ENCODE results near the gene GEN1.

Gene GEN1

GRCh38 chr2:17752892-17753802 is 791 bp upstream of the GEN1 start:
- DNase-seq, result no peak

GRCh38 chr2:17754773-17755425 is 961 bp downstream of the GEN1 start:
- no peak for DNase-seq

DNA sequence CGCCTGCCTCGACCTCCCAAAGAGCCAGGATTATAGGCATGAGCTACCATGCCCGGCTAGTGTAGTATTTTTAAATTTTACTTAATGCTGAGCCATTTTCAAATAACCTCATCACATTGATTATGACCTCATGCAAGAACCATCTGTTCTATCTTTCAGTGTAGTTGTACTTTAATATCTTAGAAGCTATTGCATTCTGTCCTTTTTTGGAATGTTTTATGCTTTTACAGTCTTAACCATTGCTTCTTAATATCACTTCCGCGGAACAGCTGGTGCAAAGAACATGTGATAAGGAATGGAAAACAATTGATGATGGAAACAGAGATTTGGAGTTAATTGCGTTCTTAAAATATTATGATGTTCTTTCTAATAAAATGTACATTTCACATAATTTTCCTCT is 2.7 kb downstream of the GEN1 start:
- DNase-seq, result no peak

GRCh38 chr2:17757321-17757720 is 3.4 kb downstream of the GEN1 start:
- peak; percentile 49 for DNase-seq

DNA sequence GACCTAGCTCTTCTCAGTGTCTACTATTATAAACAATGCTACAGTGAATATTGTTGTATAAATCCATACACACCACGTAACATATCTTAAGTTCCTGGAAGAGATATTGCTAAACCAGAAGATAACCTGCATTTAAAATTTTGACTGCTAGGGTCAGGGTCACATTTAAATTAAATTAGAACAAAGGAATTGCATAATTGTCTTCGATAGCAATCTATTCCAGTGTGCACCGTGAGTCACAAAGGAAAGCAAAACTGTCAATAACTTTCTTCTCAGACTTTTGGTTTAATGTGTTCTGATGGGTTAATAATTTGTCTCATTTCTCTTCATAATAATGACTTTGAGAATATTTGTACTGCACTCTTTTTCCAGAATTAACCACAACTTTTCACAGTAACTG is 4.2 kb downstream of the GEN1 start:
- DNase-seq, result no peak

DNA sequence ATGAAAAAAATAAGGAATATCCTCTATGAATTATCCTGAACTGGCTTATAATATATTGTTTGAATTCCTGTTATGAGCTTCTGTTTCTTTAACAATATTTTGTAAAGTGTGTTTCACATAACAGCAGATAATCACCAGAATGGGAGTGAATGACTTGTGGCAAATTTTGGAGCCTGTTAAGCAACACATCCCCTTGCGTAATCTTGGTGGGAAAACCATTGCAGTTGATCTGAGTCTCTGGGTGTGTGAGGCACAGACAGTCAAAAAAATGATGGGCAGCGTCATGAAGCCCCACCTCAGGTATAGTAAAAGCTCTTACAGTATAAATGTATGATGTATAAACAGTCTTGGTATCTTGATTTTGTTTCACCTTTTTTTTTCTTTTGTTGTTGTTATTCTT is 5.9 kb downstream of the GEN1 start:
- DNase-seq, result no peak

DNA sequence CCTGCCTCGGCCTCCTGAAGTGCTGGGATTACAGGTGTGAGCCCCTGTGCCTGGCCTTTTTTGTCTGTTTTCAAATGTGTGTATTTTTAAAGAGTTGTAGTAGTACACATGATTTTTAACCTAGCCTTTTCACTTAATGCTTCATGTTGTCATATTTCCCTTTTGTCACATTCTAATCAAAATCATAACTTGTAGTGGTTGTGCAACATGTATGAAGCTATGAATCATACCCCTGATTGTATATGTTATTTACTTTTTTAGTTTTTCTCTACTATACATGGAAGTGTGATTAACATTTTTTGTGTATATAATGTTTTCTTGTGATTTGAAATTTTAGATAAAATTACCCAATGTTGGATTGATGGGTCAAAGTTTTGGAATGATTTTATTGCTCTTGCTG is 8.5 kb downstream of the GEN1 start:
- no peak for DNase-seq

DNA sequence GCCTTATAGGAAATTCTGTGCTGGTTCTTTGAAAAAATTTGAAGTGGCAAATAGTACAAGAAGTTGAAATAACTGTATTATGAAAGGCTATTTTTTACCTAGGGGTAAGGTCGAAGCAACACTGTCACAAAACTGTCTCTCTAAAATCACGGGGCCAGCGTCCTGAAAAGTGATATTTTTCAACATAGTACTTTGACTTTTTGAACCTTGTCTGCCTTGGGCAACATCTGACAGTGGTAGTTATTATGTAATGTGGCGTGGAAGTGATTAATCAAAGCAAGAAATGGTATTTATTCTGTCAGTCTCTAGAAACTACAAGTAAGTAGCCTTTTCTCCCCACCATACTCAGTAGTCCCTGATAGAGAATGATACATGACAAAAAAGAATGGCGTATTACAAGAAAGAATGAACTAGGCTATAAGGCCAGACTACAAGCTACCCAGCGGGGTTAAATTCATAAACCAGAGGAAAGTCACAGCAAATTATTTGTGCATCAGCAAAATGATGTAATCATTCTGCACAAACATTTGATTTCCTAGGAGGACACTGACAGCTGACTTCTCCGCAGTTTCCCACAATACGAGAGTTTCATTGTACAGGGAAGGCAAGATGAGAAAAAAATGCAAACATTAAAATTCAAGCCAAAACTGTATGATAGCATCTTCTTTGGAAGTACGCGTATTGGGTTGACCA is 9.8 kb downstream of the GEN1 start:
- no peak for DNase-seq

GRCh38 chr2:17765398-17765797 is 11.5 kb downstream of the GEN1 start:
- no peak for DNase-seq

GRCh38 chr2:17768894-17769293 is 15.0 kb downstream of the GEN1 start:
- DNase-seq, result no peak

DNA sequence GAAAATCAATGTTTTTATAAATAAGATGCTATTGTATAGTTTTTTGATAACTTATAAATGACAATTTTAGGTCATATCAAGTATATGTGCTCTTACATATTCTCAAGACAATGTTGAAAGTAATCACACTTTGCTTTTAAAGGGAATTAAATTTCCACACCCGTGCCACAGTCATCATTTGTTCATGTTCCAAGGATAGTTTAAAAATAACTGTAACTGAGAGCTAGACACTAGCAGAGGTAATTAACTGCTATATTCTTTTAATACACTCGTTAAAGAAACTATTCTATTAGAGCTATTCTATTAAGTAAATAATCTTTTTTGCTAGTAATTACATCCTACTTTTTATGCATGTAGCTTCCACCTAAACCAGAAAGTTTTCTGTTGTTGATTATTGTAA is 18.0 kb downstream of the GEN1 start:
- no peak for DNase-seq

GRCh38 chr2:17772532-17772931 is 18.6 kb downstream of the GEN1 start:
- no peak for DNase-seq

GRCh38 chr2:17780546-17780945 is 26.6 kb downstream of the GEN1 start:
- DNase-seq, result no peak

DNA sequence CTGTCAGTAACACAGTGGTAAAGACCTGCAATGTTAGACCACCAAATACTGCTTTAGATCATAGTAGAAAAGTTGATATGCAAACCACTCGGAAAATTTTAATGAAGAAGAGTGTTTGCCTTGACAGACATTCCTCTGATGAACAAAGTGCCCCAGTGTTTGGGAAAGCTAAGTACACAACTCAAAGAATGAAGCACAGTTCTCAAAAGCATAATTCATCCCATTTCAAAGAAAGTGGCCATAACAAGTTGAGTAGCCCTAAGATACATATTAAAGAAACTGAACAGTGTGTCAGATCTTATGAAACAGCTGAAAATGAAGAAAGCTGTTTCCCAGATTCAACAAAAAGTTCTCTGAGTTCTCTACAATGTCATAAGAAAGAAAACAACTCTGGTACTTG is 27.5 kb downstream of the GEN1 start:
- no peak for DNase-seq

GRCh38 chr2:17786727-17787126 is 32.8 kb downstream of the GEN1 start:
- DNase-seq, result no peak

DNA sequence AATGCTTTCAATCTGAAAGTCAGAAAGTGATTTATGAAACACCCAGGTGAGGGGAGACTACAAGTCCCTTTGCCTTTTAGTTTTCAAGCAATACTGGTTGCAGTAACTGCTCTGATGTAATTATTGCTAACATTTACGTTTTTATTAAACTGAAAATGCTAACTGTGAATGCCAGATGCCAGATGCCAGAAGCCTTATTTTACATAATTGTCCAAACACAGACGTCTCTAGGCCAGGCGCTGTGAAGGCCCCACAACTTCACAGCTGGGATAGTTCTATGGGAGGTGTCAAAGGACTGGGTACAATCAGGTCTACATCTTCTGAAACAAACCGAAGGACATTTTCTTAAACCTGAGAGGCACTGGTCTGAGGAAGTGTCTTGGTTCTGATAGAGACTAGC is 34.8 kb downstream of the GEN1 start:
- DNase-seq, result no peak

- DNase-seq, result peak; percentile 27
Observed at GRCh38 chr2:17790536-17790935, 36.6 kb downstream of the GEN1 start.

DNA sequence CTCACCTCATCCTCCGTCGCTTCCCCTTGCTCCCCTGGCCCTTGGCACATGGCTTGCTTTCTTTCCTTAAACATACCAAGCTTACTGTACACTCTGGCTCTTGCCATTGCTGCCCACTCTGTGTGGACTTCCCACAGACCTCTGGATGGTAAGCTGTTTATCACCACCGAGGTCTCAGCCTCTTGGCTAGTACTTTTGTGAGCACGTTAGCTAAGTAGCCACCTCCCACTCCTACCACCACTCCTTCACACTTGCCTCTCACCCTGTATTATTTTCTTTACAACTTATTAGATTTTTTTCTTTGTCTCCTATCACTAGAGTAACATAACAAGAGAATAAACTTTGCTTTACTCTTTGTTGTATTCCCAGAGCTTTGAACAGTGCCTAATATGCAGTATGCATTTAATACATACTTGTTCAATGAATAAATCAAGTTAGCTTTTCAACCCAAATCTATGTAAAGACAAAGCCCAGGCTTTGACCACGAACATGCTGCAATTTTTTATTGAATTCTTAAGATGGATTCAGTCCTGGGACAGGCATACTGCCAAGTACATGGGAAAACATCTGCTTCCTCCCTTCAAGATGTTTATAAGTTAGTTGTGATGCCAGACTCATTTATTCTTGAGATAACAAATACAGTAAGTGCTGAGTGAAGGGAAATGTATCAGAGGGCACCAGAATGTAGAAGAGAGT is 37.3 kb downstream of the GEN1 start:
- peak; percentile 94 for DNase-seq

- DNase-seq, result no peak
Observed at GRCh38 chr2:17791817-17792130, 37.8 kb downstream of the GEN1 start.

DNA sequence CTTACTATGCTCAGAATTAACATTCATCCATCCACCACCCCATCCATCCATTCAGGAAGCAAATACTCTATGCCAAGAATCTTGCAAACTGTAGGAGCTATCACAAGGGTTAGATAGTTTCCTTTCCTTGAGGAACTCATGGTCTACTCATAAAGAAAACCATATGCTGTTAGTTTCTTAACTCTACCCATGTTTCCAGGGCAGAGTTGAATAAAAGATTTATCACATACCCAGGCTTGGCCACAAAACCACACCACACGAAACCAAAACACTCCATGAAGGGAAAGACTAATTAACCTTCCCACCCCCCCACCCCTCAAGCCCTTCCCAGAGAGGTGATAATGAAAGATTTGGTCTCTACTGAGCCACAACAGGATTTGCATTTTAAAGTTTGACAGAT is 38.6 kb downstream of the GEN1 start:
- DNase-seq, result peak; percentile 45

DNA sequence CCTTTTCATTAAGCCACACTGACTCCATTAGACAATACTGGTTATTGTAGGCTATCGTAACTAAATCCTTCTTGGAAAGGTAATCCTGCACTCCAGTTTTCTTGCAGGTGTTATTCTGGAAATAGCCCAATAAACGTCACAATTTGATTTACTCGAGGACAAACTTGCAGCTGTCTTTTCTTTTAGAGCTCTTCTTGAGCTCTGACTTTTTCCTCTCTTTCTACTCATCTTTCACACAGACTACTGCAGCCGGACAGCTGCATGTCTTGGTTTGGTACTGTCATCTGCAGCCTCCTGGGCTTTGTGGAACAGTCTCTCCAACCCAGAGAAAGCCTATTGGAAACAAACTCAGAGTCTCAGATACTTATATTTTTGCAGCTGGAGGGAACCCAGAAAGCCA is 39.4 kb downstream of the GEN1 start:
- DNase-seq, result no peak

GRCh38 chr2:17793803-17794354 is 39.9 kb downstream of the GEN1 start:
- peak; percentile 60 for DNase-seq

- no peak for DNase-seq
Observed at GRCh38 chr2:17795309-17795708, 41.4 kb downstream of the GEN1 start.

Measured in fibroblast of upper back skin (primary cell).